ENCODE measurements around the gene EIF4EBP2. TPM values are rescaled to one million over a fixed set of nuclear protein-coding genes. Genes with fewer than 3 reads are reported as not detected.

Gene EIF4EBP2
- total and polyA plus RNA-seq, 3 donors from 2014 or later: 41.2 to 50.8 (median 50.7) TPM

DNA sequence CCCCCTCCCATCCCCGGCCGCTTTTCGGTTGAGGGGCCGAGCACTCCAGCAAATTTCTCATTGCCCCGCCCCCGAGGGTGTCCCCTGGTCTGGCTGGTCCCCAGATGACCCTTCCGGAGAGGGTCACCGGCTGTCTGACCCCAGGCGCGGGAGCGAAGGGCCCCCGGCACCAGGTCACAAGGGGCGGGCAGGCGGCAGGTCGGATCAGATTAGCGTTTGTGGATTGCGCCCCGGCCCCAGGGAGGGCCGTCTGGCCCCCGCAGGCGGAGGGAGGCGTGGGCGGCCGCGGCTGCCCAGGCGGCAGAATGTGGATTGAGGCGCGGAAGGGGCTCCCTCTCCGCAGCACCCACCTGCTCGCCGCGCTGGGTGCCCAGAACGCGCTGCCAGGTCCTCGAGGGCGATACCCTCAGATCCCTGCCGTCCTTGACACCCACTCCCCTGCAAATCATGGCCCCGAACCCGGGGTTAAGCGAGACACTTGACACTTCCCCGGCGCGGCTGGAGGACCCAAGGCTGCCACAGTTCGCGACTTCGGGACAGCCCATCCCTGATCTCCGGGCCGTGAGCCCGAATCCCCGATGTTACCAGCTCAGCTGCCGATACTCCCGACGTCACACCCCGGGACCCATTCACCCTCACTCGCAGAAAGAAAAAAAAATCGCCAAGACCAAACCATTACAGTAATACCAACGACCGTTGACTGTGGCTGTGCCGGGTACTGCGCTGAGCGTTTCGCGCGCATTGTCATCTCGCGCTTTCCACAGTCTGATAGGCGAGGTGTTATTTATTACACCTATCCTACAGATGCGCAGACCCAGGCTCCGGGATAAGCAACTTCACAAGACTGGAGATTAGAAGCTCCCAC, 36.6 kb downstream of the EIF4EBP2 start:
- no peak overlapping the region for H3K27ac ChIP-seq
- no peaks in the 10 kb centered on the region for H3K9me3 ChIP-seq
- H3K4me1 ChIP-seq: peaks cover 15% of the 10 kb centered on the region
- H3K36me3 ChIP-seq (ENCODE audit: low read depth, missing control alignments): no peaks in the 10 kb centered on the region
- no peaks in the 10 kb centered on the region for H3K27me3 ChIP-seq
- H3K4me3 ChIP-seq: peak overlapping the region; percentile 15 to 43
- intact Hi-C loops (cut with DNase I; ENCODE audit: low total_unique reads): no loop called here
- TF ChIP-seq POLR2A (IDR thresholded peaks at IDR 0.05): no peak
- TF ChIP-seq, protein P1, sequence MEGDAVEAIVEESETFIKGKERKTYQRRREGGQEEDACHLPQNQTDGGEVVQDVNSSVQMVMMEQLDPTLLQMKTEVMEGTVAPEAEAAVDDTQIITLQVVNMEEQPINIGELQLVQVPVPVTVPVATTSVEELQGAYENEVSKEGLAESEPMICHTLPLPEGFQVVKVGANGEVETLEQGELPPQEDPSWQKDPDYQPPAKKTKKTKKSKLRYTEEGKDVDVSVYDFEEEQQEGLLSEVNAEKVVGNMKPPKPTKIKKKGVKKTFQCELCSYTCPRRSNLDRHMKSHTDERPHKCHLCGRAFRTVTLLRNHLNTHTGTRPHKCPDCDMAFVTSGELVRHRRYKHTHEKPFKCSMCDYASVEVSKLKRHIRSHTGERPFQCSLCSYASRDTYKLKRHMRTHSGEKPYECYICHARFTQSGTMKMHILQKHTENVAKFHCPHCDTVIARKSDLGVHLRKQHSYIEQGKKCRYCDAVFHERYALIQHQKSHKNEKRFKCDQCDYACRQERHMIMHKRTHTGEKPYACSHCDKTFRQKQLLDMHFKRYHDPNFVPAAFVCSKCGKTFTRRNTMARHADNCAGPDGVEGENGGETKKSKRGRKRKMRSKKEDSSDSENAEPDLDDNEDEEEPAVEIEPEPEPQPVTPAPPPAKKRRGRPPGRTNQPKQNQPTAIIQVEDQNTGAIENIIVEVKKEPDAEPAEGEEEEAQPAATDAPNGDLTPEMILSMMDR (IDR thresholded peaks at IDR 0.05): peak in 1 of 3 experiments; percentile 3
- no peak for DNase-seq
- 8 to 11% methylated on average over 38 to 45 of the region's 69 CpGs for WGBS, 2 donors

DNA sequence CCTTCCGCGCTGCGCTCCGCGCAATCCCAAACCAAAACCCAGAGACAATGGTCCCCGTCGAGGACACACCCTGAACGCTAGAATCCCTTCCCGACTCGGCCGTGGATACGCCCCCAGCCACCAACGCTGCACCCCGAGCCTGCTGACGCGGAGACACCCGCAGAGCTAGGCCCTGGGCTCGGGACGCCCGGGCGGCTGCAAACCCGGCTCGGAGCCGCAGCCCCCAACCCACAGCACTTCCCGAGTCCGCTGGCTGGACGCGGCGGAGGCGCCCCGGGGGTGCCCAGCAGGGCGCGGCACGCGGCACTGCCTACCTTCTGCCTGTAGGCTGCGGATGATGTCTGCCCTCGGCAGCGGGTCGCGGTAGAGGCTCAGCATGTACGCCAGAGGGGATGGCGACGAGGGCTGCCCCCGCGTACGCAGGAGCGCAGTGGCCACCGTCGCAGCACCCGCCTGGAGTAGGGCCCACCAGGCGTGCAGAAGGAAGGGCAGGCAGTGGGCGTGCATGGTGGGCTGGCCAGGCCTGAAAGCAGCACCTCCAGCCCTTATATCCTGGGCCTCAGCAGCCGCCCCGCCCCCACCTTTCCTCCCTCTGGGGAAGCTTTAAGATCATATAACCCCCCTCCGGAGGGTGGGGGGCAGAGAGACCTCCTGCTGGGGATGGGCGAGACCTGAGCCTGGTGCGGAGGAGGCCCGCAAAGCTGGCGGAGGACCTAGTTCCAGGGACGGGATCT, 37.4 kb downstream of the EIF4EBP2 start, which contains the start of gene NODAL:
Gene NODAL, minus strand, starts transcription at position 521 of the 734 bp plus-strand sequence. Its CDS starts 14 bp downstream, at position 507.
- Histone ChIP-seq H3K27ac (no peak within 1 kb of the TSS), H3K9me3 (no peaks in the 10 kb centered on the region), H3K27me3 (no peaks in the 10 kb centered on the region), H3K36me3 (ENCODE audit: low read depth, missing control alignments) (no peaks in the 10 kb centered on the region), H3K4me3 (peak within 1 kb of the TSS; percentile 15 to 43), H3K4me1 (peaks cover 15% of the 10 kb centered on the region)
- 30 to 32% methylated on average over 20 to 43 of the region's 60 CpGs for WGBS, 2 donors
- no peak for TF ChIP-seq POLR2A (IDR thresholded peaks at IDR 0.05)
- TF ChIP-seq, protein P1 (IDR thresholded peaks at IDR 0.05): no peak
- intact Hi-C loops (cut with DNase I; ENCODE audit: low total_unique reads): no loop called here
- DNase-seq: no peak

DNA sequence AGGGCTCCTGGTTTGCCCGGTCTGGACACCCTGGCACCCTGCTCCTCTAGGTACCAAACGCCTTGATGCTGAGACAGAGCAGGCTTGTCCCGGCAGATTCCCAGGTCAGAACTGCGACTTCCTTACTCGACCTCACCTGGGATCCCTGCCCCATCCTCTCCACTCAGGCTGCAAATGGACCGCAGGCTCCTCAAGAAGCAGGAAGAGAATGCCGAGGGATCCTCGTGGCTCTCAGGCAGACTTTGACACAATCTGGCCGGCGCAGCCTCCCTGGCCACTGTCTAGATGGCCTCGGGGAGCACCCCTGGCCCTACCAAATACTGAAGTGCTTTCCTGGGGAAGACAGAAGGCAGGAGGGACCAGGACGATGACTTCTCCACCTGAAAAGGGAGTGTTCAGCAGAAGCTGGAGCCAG, 38.0 kb downstream of the EIF4EBP2 start:
- WGBS, 2 donors: 49 to 52% methylated on average over 4 to 12 of the region's 12 CpGs
- no peak for DNase-seq
- H3K27ac ChIP-seq: no peak overlapping the region

DNA sequence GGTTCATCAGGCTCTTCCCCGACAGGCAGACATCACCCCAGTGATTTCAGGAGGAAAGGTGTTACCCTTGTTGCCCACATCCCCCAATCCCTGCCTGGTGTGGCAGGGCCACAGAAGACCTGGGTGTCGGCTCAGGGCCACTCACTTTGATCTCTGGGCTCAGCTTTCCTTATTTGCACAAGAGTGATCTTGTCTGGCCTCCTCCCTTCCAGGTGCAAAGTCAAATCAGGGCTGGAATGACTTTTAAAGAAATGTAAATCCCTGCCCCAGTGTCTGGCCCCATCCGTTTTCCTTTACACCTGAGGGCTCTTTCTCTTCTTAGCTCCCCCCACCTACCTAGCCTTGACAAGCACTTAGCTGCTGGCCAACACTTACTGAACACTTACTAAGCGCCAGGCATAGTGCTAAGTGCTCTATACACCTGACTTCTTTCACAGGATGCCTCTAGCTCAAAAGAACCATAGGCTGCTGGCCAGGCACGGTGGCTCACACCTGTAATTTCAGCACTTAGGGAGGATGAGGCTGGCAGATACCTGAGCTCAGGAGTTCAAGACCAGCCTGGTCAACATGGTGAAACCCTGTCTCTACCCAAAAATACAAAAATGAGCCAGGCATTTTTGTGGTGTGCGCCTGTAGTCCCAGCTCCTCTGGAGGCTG, 38.5 kb downstream of the EIF4EBP2 start:
- TF ChIP-seq POLR2A (IDR thresholded peaks at IDR 0.05): no peak
- TF ChIP-seq, protein P1 (IDR thresholded peaks at IDR 0.05): no peak
- intact Hi-C loops (cut with DNase I; ENCODE audit: low total_unique reads): no loop called here
- no peaks in the 10 kb centered on the region for H3K27me3 ChIP-seq
- H3K36me3 ChIP-seq (ENCODE audit: low read depth, missing control alignments): no peaks in the 10 kb centered on the region
- DNase-seq: no peak
- H3K4me1 ChIP-seq: peaks cover 15% of the 10 kb centered on the region
- 79 to 84% methylated on average over 6 of the region's 6 CpGs for WGBS, 2 donors
- no peak overlapping the region for H3K4me3 ChIP-seq
- H3K9me3 ChIP-seq: no peaks in the 10 kb centered on the region
- no peak overlapping the region for H3K27ac ChIP-seq

More for the DNA sequence above, 38.0 kb downstream of the EIF4EBP2 start:
- peak overlapping the region in 1 of 2 donors; percentile 14 for H3K4me3 ChIP-seq
- TF ChIP-seq POLR2A (IDR thresholded peaks at IDR 0.05): no peak
- TF ChIP-seq, protein P1 (IDR thresholded peaks at IDR 0.05): no peak
- H3K27me3 ChIP-seq: no peaks in the 10 kb centered on the region
- intact Hi-C loops (cut with DNase I; ENCODE audit: low total_unique reads): no loop called here
- H3K9me3 ChIP-seq: no peaks in the 10 kb centered on the region
- no peaks in the 10 kb centered on the region for H3K36me3 ChIP-seq (ENCODE audit: low read depth, missing control alignments)
- peaks cover 15% of the 10 kb centered on the region for H3K4me1 ChIP-seq
